GM06990 (cell line): Measurements from ENCODE around the gene MGST1.
"Not testable (repeated sequence)": the region's sequence is repeated elsewhere in the genome, so short reads cannot be mapped to it uniquely, and the experiment has no call there.

Experiments
- DNase-seq: peaks from one replicate; pipeline ENCODE4 v3.0.0-alpha.2; 2011; ENCODE audit not compliant: insufficient read length; ENCODE audit errors: extremely low read depth
- H3K27me3 ChIP-seq: replicated peaks from 2 replicates; pipeline ENCODE4 v1.6.0; 2011; ENCODE audit warnings: low read length; ENCODE audit not compliant: control insufficient read depth, insufficient read depth
- H3K36me3 ChIP-seq: 2 replicates; pipeline ENCODE4 v1.5.1; 2011; ENCODE audit warnings: low read length; ENCODE audit not compliant: control insufficient read depth, insufficient read depth
- H3K4me3 ChIP-seq: replicated peaks from 2 replicates; pipeline ENCODE4 v1.5.1; 2011; ENCODE audit warnings: low read depth, mild to moderate bottlenecking, control low read depth, low read length
- CTCF ChIP-seq: IDR thresholded peaks from 2 replicates; pipeline ENCODE4 v1.5.1; 2011; ENCODE audit warnings: low read length, control low read depth, mild to moderate bottlenecking, inconsistent platforms; ENCODE audit not compliant: insufficient read depth, poor library complexity, severe bottlenecking

The MGST1 gene

DNA sequence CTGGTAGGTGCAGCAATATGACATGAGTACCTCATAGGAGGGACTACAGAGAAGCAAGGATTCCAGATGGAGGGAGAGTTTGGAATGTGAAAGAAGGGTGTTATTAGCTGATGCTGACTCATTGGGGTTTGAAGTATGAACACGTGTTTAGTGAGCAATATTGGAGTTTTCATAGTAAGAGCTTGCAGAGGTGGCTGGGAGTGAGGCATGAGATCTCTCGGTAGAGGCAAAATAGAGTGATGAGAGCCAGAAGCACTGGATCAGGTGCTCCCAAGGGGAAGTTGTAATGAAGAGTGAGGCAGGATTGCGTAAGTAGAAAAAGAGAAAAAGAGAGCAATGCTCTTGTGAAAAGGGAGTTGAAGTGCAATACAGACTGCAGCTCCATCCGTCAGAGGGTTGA is 42.1 kb downstream of the MGST1 start:
- no peak overlapping the region for H3K4me3 ChIP-seq
- no peak for DNase-seq
- H3K36me3 ChIP-seq: no peaks in the 10 kb centered on the region
- TF ChIP-seq CTCF: no peak
- H3K27me3 ChIP-seq: no peaks in the 10 kb centered on the region

DNA sequence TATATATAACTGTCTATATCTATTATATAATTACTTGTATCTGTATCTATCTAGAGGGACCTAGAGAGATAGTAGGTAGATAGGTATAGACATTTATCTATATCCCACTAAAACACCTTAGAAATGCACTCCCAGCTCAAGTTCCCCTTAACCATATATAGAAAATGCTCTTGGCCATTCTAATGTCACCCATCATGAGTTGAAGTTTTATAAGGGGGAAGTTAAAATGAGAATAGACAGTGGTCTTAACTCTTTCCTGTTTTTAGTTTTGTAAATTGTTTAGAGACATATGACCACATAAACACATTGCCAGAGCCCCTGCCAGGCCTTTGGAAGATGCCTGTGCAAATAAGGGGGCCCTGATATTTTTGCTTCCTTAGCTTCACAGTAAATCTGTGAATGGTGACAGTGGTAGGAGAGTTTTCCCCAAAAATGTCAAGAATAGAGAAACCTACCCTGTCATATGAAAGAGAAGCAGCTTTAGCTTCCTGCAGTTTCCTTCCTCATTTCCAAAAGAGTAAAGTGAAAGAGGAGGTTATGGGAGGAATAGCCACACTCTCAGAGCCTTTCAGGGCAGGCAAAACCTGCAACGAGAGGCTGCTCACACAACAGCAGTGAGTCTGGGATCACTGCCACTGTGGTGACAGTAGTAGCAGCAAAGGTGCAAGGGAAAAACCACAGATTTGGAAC is 45.5 kb downstream of the MGST1 start:
- DNase-seq: no peak
- no peaks in the 10 kb centered on the region for H3K36me3 ChIP-seq
- no peak overlapping the region for H3K4me3 ChIP-seq
- no peak for TF ChIP-seq CTCF
- no peaks in the 10 kb centered on the region for H3K27me3 ChIP-seq

- DNase-seq: no peak
- Histone ChIP-seq H3K4me3 (no peak overlapping the region), H3K27me3 (no peaks in the 10 kb centered on the region), H3K36me3 (no peaks in the 10 kb centered on the region)
- TF ChIP-seq CTCF: no peak
Measured at GRCh38 chr12:16399101-16399500, 51.7 kb downstream of the MGST1 start.

DNA sequence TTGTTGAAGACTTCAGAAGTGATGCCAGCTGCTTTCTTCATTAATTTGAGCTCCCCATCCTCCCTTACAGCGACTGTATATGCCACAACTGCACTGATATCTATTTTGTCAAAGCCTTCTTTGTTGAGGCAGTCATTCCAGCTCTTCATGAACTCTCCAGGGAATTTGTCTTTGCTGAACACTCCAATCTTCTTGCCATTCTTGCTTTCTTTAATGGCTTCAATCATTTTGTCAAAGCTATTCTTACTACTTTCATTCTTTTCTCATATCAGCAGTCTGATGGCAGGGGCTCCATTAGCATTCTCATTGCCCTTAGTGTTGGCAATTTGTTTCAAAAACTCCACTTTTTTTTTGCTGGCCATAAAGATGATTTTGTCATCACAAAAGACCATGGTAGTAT is 54.4 kb downstream of the MGST1 start:
- not testable (repeated sequence) for DNase-seq, H3K36me3 ChIP-seq, H3K4me3 ChIP-seq, H3K27me3 ChIP-seq

- DNase-seq: no peak
Measured at GRCh38 chr12:16407346-16407745, 59.9 kb downstream of the MGST1 start.

More at GRCh38 chr12:16407346-16407745, 59.9 kb downstream of the MGST1 start:
- Histone ChIP-seq H3K27me3 (no peaks in the 10 kb centered on the region), H3K36me3 (no peaks in the 10 kb centered on the region), H3K4me3 (no peak overlapping the region)
- no peak for TF ChIP-seq CTCF
